Skin epidermis (tissue), 12 donors: ENCODE measurements around the gene MRPS16.
"Not testable (repeated sequence)": the region's sequence is repeated elsewhere in the genome, so short reads cannot be mapped to it uniquely, and the experiment has no call there.

Experiments
- H3K27ac ChIP-seq, 21 experiments: fragments of 200-600 bp; sonication (generic) in 11 of 21; one replicate each; pipeline ENCODE4 v1.5.0; 2020; ENCODE audit warnings: mild to moderate bottlenecking in 3 of 21, inconsistent platforms in 2 of 21, moderate library complexity in 2 of 21
- H3K4me3 ChIP-seq, 7 experiments: fragments of 200-600 bp; sonication (generic) in 2 of 7; one replicate each; pipeline ENCODE4 v1.5.0; 2020; ENCODE audit warnings: inconsistent platforms in 2 of 7, mild to moderate bottlenecking in 2 of 7, moderate library complexity in 1 of 7

Gene MRPS16

DNA sequence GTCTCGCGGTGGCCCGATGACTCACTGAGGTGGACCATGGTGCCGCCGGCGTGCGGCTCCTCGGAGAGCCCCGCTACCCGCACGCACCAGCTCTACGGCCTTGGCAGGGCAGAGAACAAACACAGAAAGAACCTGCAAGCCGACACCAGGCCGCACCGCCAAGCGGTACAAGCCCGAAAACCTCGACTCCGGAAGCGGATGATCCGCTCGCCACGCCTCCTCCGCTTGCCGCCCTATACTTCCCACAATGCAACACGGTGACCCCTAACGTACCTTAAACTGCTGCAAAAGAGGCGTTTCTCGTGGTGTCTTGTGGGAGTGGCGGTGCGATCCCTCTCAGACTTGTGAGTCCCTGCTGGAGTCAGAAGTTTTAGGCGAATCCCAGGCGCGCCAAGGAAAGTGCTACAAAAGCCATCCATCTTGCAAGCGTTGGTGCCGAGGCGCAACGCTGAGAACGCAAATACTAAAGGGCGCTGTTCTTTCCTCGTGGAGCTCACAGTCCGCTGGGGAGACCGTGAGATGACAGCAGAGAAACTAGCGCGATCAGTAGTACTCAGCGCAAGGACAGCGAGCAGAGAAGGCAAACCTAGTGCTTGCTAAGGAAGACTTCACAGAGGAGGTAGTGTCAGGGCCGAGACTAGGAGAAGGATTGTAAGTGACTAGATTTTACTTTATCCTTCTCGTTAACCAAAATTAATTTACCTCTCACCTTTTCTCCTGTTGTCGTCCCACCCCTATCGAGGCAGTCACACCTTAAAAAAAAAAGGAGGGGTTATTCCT lies at the start of gene MRPS16:
Gene MRPS16, minus strand, starts transcription at position 200 of the 780 bp plus-strand sequence. Its CDS starts 162 bp downstream, at position 38.
- H3K4me3 ChIP-seq, result peak within 1 kb of the TSS; percentile 58 to 89 (median 71)
- H3K27ac ChIP-seq, result peak within 1 kb of the TSS; percentile 51 to 97 (median 92)

DNA sequence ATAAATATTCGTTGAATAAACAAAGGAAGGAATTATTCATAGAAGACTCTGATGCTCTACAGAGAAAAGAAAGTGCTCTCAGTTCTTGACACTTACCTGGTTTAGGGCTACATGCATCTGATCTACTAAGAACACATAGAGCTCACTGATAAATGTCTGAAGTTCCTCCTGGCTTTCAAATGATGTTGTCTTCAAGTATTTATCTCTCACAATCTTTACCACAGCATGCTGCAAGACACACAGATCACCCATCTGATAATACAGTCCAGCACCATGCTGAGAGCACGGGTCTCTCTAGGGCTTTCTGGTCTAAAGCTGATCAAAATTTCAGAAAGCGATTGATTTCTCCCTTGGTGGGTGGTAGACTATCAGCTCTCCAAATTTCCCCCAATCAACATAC lies 44.5 kb upstream of the MRPS16 start:
- H3K27ac ChIP-seq, result no peak overlapping the region
- H3K4me3 ChIP-seq, result no peak overlapping the region

DNA sequence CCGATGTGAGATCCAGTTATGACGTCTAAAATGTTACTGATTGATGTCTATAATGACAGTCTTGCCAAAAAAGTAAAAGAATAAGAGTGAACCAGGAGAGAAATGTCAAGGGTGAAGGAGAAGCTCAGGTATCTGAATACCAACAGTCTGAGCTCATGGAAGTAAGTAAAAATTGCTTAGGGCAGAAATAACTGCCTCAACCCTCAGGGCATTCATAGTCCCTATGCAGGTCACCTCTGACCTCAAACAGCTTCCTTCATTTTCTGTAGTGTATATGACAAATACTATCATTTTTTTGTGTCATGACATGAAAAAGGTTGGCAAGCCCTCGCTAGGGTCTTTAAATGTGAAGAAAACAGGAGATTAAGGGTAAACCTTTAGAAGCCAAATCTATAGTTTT lies 41.0 kb upstream of the MRPS16 start:
- Histone ChIP-seq H3K4me3 (no peak overlapping the region), H3K27ac (no peak overlapping the region)

DNA sequence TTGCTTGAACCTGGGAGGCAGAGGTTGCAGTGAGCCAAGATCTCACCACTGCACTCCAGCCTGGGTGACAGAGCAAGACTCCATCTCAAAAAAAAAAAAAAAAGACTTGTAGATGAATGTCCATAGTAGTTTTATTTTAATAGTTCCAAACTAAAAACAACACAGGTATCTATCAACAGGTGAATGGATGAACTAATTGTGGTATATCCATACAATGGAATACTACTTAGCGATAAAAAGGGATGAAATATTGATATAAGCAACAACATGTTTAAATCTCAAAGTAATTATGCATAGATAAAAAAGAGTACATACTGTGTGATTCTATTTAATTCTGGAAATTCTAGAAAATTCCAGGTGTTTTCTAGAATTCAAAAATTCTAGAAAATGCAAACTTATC lies 37.5 kb upstream of the MRPS16 start:
- no peak overlapping the region for H3K27ac ChIP-seq
- H3K4me3 ChIP-seq, result no peak overlapping the region

DNA sequence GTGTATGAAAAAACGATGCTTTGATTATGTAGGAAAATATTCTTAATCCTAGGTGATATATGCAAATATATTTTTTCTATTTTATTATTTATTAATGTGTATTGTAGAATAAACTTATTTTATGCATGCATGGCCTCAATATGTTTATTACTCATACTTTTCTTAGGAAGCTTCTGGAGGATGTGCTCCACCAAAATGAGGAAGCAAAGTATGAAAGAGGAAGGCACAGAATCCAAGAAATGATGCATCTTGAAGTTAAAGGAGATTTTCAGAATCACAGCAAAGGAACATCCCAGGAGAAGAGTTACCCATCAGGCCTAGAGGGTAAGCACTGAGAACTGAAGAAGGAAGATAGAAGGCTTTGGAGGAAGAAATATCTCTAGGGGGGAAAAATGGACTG lies 35.0 kb upstream of the MRPS16 start:
- Histone ChIP-seq H3K27ac (no peak overlapping the region), H3K4me3 (no peak overlapping the region)

DNA sequence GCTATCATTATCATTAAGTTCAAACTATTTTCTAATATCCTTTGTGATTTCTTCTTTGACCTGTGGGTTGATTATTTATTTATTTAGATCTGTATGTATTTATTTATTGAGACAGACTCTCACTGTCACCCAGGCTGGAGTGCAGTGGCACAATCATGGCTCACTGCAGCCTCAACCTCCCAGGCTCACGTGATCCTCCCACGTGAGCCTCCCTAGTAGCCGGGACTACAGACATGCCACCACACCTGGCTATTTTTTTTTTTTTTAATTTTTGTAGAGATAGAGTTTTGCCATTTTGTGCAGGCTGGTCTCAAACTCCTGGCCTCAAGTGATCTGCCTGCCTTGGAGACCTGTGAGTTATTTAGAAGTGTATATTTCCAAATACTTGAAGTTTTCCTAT lies 28.7 kb upstream of the MRPS16 start:
- no peak overlapping the region for H3K27ac ChIP-seq
- H3K4me3 ChIP-seq, result no peak overlapping the region

DNA sequence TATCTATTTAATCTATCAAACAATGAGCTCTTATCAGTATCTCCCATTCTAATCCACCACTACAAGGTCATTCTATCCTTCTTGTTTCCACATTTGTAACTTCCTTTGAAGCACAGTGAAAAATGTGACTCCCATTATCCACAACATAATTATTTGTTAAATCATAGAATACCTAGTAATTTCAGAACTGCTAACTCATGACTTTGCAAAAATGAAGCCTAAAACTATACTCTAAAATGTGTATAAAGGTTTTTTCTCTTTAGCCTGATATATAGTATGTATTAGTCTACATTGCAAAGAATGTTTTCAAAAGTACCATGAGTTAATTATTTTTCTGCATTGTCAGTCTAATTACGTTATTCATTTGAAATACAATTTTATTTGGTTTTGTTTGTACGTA lies 12.0 kb upstream of the MRPS16 start:
- no peak overlapping the region for H3K27ac ChIP-seq
- no peak overlapping the region for H3K4me3 ChIP-seq

DNA sequence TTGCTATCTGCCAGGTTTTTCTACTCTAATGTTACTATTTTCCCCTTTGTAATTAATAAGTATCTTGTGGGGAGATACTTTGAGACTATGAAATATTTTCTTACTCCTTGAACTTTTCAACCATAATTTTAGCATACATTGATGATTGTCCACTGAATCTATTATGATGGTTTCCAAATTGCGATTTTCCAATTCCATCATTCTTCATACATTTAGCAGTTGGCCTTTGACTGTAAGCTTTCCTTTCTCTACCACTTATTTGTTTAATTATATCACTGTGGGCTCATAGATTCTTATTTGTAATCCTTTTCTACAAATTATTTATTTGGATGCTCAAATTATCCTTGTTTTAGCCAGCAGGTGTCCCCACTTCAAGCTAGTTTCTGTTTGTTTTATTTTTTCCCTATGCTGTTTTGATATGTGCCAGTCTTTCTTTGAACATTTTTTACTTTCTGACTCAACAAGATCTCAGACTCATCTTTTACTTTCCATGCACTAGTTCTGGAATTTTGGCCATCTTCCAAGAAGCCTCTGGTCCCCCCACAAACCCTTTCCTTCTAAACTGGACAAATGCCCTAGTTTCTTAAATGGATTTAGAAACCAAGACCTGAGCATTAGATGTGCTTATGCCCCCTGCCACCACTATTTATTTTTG lies 11.4 kb upstream of the MRPS16 start:
- Histone ChIP-seq H3K4me3 (no peak overlapping the region), H3K27ac (no peak overlapping the region)

DNA sequence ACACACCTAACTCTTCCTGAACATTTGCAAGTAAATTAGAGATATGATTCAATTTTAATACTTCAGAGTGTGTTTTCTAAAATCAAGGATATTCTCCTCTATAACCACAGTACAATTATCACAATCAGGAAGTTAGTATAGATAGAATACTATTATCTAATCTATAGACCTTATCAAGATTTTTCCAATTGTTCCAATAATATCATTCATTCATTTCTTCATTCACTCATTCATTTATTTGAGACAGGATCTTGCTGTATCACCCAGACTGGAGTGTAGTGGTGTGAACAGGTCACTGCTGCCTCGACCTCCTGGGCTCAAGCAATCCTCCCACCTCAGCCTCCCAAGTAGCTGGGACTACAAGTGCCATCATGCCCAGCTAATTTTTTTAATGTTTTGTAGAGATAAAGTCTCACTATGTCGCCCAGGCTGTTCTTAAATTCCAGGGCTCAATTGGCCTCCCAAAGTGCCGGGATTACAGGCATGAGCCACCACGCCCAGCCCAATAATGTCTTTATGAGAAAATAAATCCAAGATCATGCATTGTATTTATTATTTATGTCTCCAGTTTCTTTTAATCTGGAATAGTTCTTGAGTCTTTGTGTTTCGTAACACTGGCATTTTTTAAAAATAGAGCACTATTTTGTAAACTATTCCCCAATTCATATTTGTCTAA lies 10.6 kb upstream of the MRPS16 start:
- no peak overlapping the region for H3K27ac ChIP-seq
- H3K4me3 ChIP-seq, result no peak overlapping the region

DNA sequence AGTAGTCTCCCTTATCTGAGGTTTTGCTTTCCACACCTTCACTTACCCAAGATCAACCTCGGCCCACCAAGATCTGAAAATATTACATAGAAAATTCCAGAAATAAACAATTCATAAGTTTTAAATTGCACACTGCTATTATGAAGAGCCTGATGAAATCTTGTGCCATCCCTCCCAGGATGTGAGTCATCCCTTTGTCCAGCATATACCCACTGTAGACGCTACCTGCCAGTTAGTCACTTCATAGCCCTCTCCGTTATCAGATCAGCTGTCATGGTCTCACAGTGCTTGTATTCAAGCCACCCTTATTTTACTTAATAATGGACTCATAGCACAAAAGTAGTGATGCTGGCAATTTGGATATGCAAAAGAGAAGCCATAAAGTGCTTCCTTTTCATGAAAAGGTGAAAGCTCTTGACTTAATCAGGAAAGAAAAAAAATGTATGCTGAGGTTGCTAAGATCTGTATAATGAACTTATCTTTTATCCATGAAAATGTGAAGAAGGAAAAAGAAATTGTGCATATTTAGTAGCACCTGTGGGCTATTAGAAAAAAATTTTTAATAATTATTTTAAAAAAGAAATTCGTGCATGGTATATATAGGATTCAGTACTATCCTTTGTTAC lies 9.8 kb upstream of the MRPS16 start:
- H3K27ac ChIP-seq, result no peak overlapping the region
- no peak overlapping the region for H3K4me3 ChIP-seq

DNA sequence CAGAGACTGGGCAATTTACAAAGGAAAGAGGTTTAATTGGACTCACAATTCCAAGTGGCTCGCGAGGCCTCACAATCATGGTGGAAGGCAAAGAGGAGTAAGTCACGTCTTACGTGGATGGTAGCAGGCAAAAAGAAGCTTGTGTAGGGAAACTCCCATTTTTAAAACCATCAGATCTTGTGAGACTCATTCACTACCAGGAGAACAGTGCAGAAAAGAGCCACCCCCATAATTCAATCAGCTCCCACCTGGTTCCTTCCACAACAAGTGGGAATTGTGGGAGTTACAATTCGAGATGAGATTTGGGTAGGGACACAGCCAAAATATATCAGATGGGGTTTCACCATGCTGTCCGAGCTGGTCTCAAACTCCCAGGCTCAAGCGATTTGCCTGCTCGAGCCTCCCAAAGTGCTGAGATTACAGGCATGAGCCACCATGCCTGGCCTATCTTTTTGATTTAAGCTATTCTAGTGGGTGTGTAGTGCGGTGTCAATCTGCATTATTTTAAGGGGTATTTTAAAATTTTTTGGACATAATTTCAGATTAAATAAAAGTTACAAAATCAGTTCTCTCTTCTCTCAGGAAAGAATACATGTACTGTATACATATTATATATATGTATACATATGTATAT lies 9.0 kb upstream of the MRPS16 start:
- no peak overlapping the region for H3K27ac ChIP-seq
- H3K4me3 ChIP-seq, result no peak overlapping the region

DNA sequence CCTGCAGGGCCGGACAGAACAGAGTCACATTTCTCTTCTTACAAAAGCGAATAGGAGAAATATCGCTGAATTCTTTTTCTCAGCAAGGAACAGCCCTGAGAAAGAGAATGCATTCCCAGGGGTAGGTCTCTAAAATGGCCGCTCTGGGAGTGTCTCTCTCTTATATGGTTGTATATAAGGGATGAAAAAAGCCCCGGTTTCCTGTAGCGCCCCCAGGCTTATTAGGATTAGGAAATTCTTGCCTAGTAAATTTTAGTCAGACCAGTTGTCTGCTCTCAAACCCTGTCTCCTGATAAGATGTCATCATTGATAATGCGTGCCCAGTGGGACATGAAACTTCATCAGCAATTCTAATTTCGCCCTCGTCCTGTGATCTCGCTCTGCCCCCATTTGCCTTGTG lies 6.2 kb upstream of the MRPS16 start:
- H3K27ac ChIP-seq, H3K4me3 ChIP-seq: not testable (repeated sequence)

DNA sequence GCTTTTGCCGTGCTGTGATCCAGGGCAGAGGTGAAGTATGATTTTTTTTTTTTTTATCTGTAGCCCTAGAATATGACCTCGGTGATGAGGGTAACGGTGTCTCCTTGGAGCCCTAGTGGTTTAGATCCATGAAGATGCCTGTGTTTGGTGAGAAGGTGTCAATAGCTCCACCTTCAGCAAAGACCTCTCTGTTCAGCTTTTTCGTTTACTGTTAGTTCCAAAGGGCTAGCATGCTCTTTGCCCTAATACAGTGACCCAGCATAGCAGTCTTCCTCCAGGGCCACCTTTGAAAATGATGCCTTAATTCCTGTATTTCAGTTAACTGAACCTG lies 746 bp upstream of the MRPS16 start:
- Histone ChIP-seq H3K4me3 (peak overlapping the region; percentile 58 to 89 (median 71)), H3K27ac (peak overlapping the region; percentile 42 to 97 (median 92))

DNA sequence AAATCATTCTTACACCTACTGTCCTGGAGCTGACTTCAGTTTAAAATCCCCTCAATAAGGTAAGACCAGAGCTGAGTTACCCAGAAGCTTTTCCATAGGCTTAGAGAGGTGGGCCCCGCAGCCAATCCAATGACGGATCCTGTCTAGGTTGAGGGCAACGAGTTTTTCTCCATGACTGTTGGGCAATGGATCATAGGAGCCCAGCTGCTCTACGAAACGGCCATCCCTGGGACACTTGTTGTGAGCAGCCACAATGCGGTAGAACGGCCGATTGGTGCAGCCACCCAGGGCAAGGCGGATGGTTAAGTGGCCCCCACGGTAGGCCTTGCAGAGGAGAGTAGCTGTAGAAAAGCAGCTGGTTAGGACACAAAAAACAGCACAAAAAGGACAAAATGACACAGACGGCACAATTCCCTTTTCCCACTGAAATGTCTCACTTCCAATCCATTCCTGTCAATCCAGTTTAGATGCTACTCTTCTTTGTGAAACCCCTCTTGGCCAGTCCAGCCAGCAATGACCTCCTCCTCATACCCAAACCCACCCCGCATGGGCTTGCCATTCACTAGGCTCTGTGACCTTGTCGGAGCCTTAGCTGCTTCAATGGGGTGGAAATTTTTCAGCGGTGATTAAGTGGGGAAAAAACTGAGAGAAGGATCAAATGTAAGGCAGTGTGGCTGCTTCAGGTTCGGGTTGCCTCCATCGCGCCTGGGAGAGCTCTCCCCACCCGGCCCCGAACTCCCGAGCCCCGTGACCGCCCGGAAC lies 580 bp downstream of the MRPS16 start:
- Histone ChIP-seq H3K27ac (peak overlapping the region; percentile 51 to 97 (median 92)), H3K4me3 (peak overlapping the region; percentile 58 to 89 (median 71))

DNA sequence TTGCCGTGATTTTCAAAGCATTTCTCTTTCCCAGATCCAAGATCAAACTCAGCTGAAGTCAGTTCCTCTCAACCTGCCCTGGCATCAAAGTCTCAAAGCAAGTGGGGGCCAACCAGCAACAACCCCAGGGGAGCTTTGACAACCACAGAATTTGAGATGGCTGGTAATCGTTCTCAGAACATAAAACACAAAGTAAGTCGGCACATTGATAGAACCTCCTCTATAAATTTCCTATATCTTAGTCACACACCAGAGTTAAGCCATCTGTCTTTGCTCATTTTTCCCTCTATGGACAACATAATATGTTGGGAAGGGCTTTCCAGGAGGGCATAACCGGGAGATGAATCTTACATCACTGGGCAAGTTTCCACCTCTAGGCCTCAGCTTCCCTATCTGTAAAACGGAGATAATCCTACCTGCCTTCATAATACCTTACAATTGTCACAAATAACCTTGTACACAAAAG lies 4.2 kb downstream of the MRPS16 start:
- Histone ChIP-seq H3K4me3 (no peak overlapping the region), H3K27ac (peak overlapping the region in 8 of 21 experiments; percentile 71 to 92 (median 85))

DNA sequence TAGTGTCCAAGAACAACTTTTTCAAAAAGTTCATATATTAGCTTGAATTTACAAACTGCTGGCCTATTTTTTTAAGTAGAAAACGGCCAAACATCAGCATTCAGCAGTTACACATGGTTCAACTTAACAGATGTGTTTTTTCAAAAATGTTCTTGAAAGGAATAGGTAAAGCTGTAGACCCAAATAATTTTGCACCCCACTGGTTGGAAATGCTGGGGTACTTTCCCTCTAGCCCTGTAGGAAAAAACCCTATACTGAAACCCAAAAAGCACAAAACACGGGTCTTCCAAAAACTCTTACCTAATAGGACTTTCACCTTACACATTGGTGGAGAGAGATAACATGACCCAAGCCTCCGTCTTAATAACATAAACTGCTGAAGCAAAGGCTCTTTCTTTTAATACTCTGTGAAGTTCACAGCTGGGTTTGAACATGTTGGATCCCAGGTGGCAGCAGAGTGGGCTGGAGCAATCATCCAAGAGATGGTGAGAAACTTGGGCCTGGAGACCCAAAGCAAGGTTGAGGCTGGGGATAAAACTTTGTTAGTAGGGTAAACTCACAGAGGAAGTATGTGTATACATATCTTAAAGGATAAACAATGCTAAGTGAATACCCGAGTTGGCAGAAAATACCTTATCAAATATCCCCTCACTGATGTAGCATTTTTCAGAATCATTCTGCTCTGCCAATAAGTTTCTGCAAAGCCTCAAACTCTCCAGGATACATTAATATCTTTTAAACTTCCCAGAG lies 4.8 kb downstream of the MRPS16 start:
- Histone ChIP-seq H3K4me3 (peak overlapping the region in 6 of 7 experiments; percentile 55 to 85 (median 74)), H3K27ac (peak overlapping the region in 18 of 21 experiments; percentile 63 to 92 (median 83))

DNA sequence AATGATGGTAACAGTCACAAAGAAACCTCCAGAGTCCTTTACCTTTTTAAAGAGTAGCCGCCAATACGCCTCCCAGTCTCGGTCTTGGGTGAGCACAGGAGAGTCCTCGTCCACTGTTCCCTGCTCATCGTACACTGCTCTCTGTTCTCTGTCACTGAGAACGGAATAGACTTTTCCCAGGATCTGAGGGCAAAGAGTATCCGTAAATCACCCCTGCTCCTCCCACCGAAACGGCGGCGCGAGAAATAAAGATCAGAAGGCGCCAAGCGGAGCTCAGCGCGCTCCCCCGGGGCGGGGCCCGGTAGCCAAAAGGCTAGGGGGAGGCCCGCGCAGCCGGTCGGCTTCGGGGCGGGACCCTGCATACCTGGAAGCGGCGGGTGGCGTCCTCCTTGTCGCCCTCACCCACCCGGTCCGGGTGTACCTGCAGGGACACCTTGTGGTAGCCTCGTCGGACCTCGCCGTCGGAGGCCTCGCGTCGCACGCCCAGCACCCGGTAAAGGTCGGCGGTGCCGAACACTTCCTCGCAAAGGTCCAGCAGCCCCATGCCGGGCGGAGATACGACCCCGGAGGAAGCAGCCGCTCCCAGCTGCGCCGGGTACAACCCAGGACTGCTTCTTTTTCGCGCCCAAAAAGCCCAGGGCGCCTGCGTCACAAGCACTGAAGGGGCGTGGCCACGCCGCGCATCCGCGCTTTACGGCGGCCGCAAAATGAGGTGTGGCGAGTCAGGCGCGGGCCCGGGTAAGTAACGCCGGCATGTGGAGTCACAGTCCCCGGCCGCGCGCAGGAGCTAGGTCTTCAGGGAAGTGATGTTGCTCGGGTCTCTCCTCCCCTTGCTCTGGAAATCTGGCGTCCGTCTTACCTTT lies 5.6 kb downstream of the MRPS16 start, which contains the start of gene DNAJC9:
Gene DNAJC9, minus strand, starts transcription at position 610 of the 863 bp plus-strand sequence. Its CDS starts 66 bp downstream, at position 544.
- H3K4me3 ChIP-seq, result peak within 1 kb of the TSS; percentile 55 to 85 (median 74)
- H3K27ac ChIP-seq, result peak within 1 kb of the TSS in 20 of 21 experiments; percentile 32 to 92 (median 82)
